Measurements from ENCODE around the gene RGS12. TPM values are rescaled to one million over a fixed set of nuclear protein-coding genes. Genes with fewer than 3 reads are reported as not detected.

Gene RGS12
- total RNA-seq, 4 donors from 2014 or later = 12.4 to 77.4 (median 17.3) TPM

- Histone ChIP-seq H3K27me3 (no peaks in the 10 kb centered on the region), H3K36me3 (no peaks in the 10 kb centered on the region), H3K4me3 (no peak overlapping the region), H3K4me1 (no peaks in the 10 kb centered on the region), H3K9me3 (no peaks in the 10 kb centered on the region), H3K27ac (no peak overlapping the region)
- 90 to 94% methylated on average over 3 to 14 of the region's 14 CpGs for WGBS, 2 donors (ENCODE audit: low coverage in 1 of 2)
- intact Hi-C loops (cut with DNase I; ENCODE audit: low total_unique reads) = no loop called here
- no peak for TF ChIP-seq POLR2AphosphoS5 (IDR thresholded peaks at IDR 0.05)
- TF ChIP-seq, protein P1, sequence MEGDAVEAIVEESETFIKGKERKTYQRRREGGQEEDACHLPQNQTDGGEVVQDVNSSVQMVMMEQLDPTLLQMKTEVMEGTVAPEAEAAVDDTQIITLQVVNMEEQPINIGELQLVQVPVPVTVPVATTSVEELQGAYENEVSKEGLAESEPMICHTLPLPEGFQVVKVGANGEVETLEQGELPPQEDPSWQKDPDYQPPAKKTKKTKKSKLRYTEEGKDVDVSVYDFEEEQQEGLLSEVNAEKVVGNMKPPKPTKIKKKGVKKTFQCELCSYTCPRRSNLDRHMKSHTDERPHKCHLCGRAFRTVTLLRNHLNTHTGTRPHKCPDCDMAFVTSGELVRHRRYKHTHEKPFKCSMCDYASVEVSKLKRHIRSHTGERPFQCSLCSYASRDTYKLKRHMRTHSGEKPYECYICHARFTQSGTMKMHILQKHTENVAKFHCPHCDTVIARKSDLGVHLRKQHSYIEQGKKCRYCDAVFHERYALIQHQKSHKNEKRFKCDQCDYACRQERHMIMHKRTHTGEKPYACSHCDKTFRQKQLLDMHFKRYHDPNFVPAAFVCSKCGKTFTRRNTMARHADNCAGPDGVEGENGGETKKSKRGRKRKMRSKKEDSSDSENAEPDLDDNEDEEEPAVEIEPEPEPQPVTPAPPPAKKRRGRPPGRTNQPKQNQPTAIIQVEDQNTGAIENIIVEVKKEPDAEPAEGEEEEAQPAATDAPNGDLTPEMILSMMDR (IDR thresholded peaks at IDR 0.05) = no peak
- TF ChIP-seq EP300 (IDR thresholded peaks at IDR 0.05; ENCODE audit: low read depth) = no peak
- TF ChIP-seq POLR2A (IDR thresholded peaks at IDR 0.05) = no peak
- no peak for DNase-seq
- in situ Hi-C loops (cut with MboI; ENCODE audit: low pct_ligation_motif_present in 1 of 4, low pct_unique_long_range_greater_than_20kb in 1 of 4, low sequenced_read_pairs in 3 of 4) = no loop called here
Measured at GRCh38 chr4:3250438-3250955, 42.3 kb upstream of the RGS12 start.

GRCh38 chr4:3250956-3251690, 41.7 kb upstream of the RGS12 start:
- no peaks in the 10 kb centered on the region for H3K27me3 ChIP-seq
- in situ Hi-C loops (cut with MboI; ENCODE audit: low pct_ligation_motif_present in 1 of 4, low pct_unique_long_range_greater_than_20kb in 1 of 4, low sequenced_read_pairs in 3 of 4) = no loop called here
- H3K4me3 ChIP-seq = no peak overlapping the region
- no peaks in the 10 kb centered on the region for H3K36me3 ChIP-seq
- H3K4me1 ChIP-seq = no peaks in the 10 kb centered on the region
- H3K27ac ChIP-seq = no peak overlapping the region
- H3K9me3 ChIP-seq = no peaks in the 10 kb centered on the region
- 68 to 84% methylated on average over 3 to 19 of the region's 19 CpGs for WGBS, 2 donors (ENCODE audit: low coverage in 1 of 2)
- TF ChIP-seq POLR2AphosphoS5 (IDR thresholded peaks at IDR 0.05) (no peak), POLR2A (IDR thresholded peaks at IDR 0.05) (no peak), EP300 (IDR thresholded peaks at IDR 0.05; ENCODE audit: low read depth) (no peak)
- TF ChIP-seq, protein P1 (IDR thresholded peaks at IDR 0.05) = no peak
- DNase-seq = no peak
- intact Hi-C loops (cut with DNase I; ENCODE audit: low total_unique reads) = no loop called here

- Histone ChIP-seq H3K9me3 (no peaks in the 10 kb centered on the region), H3K27me3 (no peaks in the 10 kb centered on the region), H3K27ac (no peak overlapping the region), H3K4me3 (no peak overlapping the region), H3K4me1 (no peaks in the 10 kb centered on the region), H3K36me3 (no peaks in the 10 kb centered on the region)
- intact Hi-C loops (cut with DNase I; ENCODE audit: low total_unique reads) = no loop called here
- in situ Hi-C loops (cut with MboI; ENCODE audit: low pct_ligation_motif_present in 1 of 4, low pct_unique_long_range_greater_than_20kb in 1 of 4, low sequenced_read_pairs in 3 of 4) = no loop called here
- TF ChIP-seq, protein P1 (IDR thresholded peaks at IDR 0.05) = no peak
- no peak for TF ChIP-seq POLR2AphosphoS5 (IDR thresholded peaks at IDR 0.05)
- TF ChIP-seq EP300 (IDR thresholded peaks at IDR 0.05; ENCODE audit: low read depth) = no peak
- TF ChIP-seq POLR2A (IDR thresholded peaks at IDR 0.05) = no peak
- 83% methylated on average over 10 of the region's 11 CpGs; no CpG with 5 or more reads in 1 of the 2 donors for WGBS, 2 donors (ENCODE audit: low coverage in 1 of 2)
- no peak for DNase-seq
Measured at GRCh38 chr4:3251691-3252479, 40.9 kb upstream of the RGS12 start.

GRCh38 chr4:3252480-3252828, 40.4 kb upstream of the RGS12 start:
- whole genome bisulfite sequencing, 2 donors (ENCODE audit: low coverage in 1 of 2) = 89 to 93% methylated on average over 3 of the region's 3 CpGs
- no peaks in the 10 kb centered on the region for H3K27me3 ChIP-seq
- TF ChIP-seq, protein P1 (IDR thresholded peaks at IDR 0.05) = no peak
- no peak for TF ChIP-seq POLR2A (IDR thresholded peaks at IDR 0.05)
- no peak for TF ChIP-seq POLR2AphosphoS5 (IDR thresholded peaks at IDR 0.05)
- no peaks in the 10 kb centered on the region for H3K36me3 ChIP-seq
- no peak overlapping the region for H3K4me3 ChIP-seq
- H3K27ac ChIP-seq = no peak overlapping the region
- no peaks in the 10 kb centered on the region for H3K9me3 ChIP-seq
- in situ Hi-C loops (cut with MboI; ENCODE audit: low pct_ligation_motif_present in 1 of 4, low pct_unique_long_range_greater_than_20kb in 1 of 4, low sequenced_read_pairs in 3 of 4) (no loop called here), intact Hi-C loops (cut with DNase I; ENCODE audit: low total_unique reads) (no loop called here)
- no peak for DNase-seq
- H3K4me1 ChIP-seq = no peaks in the 10 kb centered on the region
